ENCODE results near the gene ONECUT3.

Gene ONECUT3

DNA sequence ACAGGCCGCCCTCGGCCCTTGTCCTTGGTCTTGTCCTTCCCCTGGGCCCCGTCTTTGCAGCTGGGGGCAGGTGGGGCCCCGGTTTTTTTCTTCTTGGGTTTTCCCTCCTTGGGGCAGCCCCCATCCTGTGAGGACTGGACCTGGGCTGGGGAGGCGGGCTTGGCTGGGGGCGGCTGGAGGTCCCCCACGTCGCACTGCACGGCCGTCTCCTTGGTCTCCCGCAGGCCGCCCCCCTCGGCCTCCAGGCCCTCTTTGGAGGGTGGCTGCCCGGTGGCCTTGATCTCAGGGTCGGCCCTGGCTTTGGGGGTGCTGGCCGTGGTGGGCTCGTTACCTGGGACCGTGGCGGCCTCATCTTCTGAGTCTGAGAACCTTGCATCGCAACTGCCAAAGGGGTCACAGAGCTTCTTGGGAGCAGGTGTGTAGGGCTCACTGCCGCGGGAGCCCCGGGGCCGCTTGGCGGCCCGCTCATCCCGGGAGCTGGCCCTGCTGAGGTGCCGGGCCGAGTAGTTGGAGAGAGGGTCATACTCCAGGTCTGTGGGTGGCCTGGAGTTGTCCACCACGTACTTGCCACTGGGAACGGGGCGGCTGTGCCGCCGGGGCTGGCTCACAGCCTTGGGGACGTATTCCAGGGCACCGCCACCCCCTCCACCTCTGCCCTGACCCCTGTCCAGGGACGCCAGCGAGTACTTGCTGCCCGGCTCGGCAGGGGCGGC is 74.4 kb downstream of the ONECUT3 start:
- no peak overlapping the region for H3K4me3 ChIP-seq (ENCODE audit: low read depth, low read length)
- H3K27me3 ChIP-seq (ENCODE audit: control insufficient read depth, insufficient read depth, low read length): no peaks in the 10 kb centered on the region
- H3K9ac ChIP-seq (ENCODE audit: low read depth, low read length): no peak overlapping the region
- H3K36me3 ChIP-seq (ENCODE audit: control insufficient read depth, insufficient read depth, low read length): peaks cover 28% of the 10 kb centered on the region
- no peaks in the 10 kb centered on the region for H3K9me3 ChIP-seq (ENCODE audit: control insufficient read depth, insufficient read depth, low read length)
- H3K4me1 ChIP-seq (ENCODE audit: control insufficient read depth, insufficient read depth, low read length): no peaks in the 10 kb centered on the region

DNA sequence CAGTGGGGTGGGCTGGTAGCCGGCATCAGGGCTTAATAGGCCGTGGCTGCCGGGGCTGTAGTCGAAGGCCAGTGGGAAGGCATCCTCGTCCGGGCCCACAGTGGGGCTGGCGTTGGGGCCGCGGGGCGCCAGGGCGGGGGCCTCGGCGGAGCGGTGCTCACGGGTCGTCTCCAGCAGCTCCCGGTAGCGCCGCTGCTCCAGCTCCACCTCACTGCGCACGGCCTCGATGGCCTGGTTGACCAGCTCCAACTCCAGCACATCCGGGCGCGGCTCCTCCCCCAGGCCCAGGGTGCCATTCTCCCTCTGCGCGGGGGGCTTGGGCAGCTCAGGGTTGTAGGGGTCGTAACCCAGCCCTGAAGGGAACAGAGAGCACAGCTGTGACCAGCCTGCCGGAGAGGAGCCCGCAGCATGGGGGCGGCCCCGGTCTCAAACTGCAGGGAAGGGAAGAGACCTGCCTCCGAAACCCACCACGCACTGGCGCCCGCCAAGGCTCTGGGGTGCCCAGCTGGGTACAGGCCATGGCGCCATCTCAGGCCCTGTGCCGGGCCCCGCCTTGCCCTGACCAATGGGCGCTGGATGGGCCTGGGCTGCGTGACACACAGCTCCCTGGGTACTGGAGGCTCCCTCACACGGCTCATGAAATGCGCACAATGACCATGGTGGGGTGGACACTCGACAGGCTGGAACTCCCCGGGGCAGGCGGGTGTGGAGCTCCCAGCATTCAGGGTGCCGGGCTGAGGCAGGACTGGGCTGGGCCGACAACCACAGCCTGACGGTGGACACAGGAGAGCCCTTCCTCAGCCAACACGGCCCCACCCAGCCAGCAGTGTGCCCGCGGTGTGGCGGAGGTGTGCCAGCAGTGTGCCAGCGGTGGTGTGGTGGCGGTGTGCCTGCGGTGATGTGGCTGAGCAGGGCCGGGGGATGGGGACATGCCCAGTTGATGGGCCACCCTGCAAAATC is 75.3 kb downstream of the ONECUT3 start:
- Histone ChIP-seq H3K4me1 (ENCODE audit: control insufficient read depth, insufficient read depth, low read length) (no peaks in the 10 kb centered on the region), H3K4me3 (ENCODE audit: low read depth, low read length) (no peak overlapping the region), H3K9ac (ENCODE audit: low read depth, low read length) (no peak overlapping the region), H3K9me3 (ENCODE audit: control insufficient read depth, insufficient read depth, low read length) (no peaks in the 10 kb centered on the region), H3K27me3 (ENCODE audit: control insufficient read depth, insufficient read depth, low read length) (no peaks in the 10 kb centered on the region), H3K36me3 (ENCODE audit: control insufficient read depth, insufficient read depth, low read length) (peaks cover 24% of the 10 kb centered on the region)

DNA sequence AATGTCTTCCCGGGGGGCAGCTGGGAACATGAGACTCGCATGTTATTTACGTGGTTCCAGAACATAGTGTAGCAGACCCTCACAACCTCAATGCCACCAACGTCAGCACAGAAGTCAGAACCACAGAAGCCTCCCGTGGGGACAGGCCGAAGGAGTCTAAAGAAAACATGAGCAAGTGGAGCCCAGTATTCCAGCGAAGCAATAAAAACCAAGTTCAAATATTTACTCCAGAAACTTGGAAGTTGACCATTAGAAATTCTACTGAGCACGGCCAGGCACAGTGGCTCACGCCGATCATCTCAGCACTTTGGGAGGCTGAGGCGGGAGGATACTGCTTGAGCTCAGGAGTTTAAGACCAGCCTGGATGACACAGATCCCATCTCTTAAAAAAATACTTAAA is 76.7 kb downstream of the ONECUT3 start:
- no peaks in the 10 kb centered on the region for H3K9me3 ChIP-seq (ENCODE audit: control insufficient read depth, insufficient read depth, low read length)
- H3K9ac ChIP-seq (ENCODE audit: low read depth, low read length): no peak overlapping the region
- H3K27me3 ChIP-seq (ENCODE audit: control insufficient read depth, insufficient read depth, low read length): no peaks in the 10 kb centered on the region
- H3K4me1 ChIP-seq (ENCODE audit: control insufficient read depth, insufficient read depth, low read length): no peaks in the 10 kb centered on the region
- H3K4me3 ChIP-seq (ENCODE audit: low read depth, low read length): no peak overlapping the region
- peaks cover 20% of the 10 kb centered on the region for H3K36me3 ChIP-seq (ENCODE audit: control insufficient read depth, insufficient read depth, low read length)

DNA sequence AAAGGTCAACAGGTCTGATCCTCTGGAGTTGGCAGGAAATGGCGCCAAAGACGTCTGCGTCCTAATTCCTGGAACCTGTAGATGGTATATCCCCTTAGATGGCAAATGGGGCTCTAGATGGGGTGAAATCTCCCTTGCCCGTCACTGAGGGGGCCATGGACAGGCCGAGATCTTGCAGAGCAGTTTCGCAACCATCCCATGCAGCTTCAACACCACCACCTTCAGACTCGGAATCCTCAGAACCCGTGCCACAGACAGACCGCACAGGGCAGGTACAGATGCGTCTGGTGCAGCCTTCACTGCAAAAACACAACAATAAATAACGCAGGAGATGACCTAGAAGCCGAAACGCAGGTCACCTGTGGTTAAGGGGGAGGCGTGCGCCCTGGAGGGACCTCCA is 77.3 kb downstream of the ONECUT3 start:
- Histone ChIP-seq H3K36me3 (ENCODE audit: control insufficient read depth, insufficient read depth, low read length) (peaks cover 19% of the 10 kb centered on the region), H3K9ac (ENCODE audit: low read depth, low read length) (no peak overlapping the region), H3K9me3 (ENCODE audit: control insufficient read depth, insufficient read depth, low read length) (no peaks in the 10 kb centered on the region), H3K27me3 (ENCODE audit: control insufficient read depth, insufficient read depth, low read length) (no peaks in the 10 kb centered on the region), H3K4me1 (ENCODE audit: control insufficient read depth, insufficient read depth, low read length) (no peaks in the 10 kb centered on the region), H3K4me3 (ENCODE audit: low read depth, low read length) (no peak overlapping the region)
